HCT116 (cell line): ENCODE data around the gene SALL3. TPM values are rescaled to one million over a fixed set of nuclear protein-coding genes. Genes with fewer than 3 reads are reported as not detected.

Source experiments
- ATAC-seq: fragments of 200-7000 bp; cut with Tn5 transposase; 2 replicates; pipeline ENCODE4 v1.9.1; 2020; ENCODE audit warnings: mild to moderate bottlenecking, moderate library complexity
- BruUV-seq: library from RNA; stranded (reverse); fragments of 400-500 nt; replicated peaks from 2 replicates; lab custom pipeline; 2021; lab: Mats Ljungman, UMichigan
- CTCF ChIA-PET: fragments of 300-600 bp; sonication (Branson Sonifier 250); formaldehyde crosslinking; loops from one replicate; lab custom pipeline; 2021; ENCODE audit warnings: antibody characterized with exemption; lab: Charles Lee
- POLR2A ChIA-PET: fragments of 300-600, 350-600 bp; sonication (Branson Sonifier 250); formaldehyde crosslinking; loops from one replicate; lab custom pipeline; 2021; ENCODE audit warnings: antibody characterized with exemption; lab: Charles Lee
- RAD21 ChIA-PET, 2 experiments: fragments of 300-600 bp; sonication (Branson Sonifier 250); formaldehyde crosslinking; loops; one replicate each; lab custom pipeline; 2023; ENCODE audit warnings: low total read pairs in 2 of 2; ENCODE audit not compliant: uncharacterized antibody in 2 of 2, unreplicated experiment in 2 of 2, low non-redundant PET in 1 of 2; lab: Charles Lee
- DNase-seq: peaks from one replicate; pipeline ENCODE4 v3.0.0-alpha.2; 2010; ENCODE audit warnings: low read depth, low spot score
- H2AFZ ChIP-seq: fragments of 200-600 bp; shearing (Covaris generic), sonication (generic); 2 replicates; pipeline ENCODE4 v1.6.1; 2017; ENCODE audit warnings: low read depth, mixed run types, mixed read lengths, antibody characterized with exemption, low read length; ENCODE audit not compliant: poor library complexity, severe bottlenecking
- H3K27ac ChIP-seq: 2 replicates; pipeline ENCODE4 v1.5.1; 2012; ENCODE audit warnings: low read depth, low read length
- H3K27me3 ChIP-seq: fragments of 200-600 bp; sonication (generic); 2 replicates; pipeline ENCODE4 v1.6.1; 2016; ENCODE audit warnings: mixed run types, low read length, mixed read lengths; ENCODE audit not compliant: insufficient read depth
- H3K36me3 ChIP-seq, 2 experiments: fragments of 200-500 bp in 1 of 2; fragments of 200-600 bp in 1 of 2; sonication (Bioruptor generic) in 1 of 2; sonication (generic) in 1 of 2; 2 replicates each; pipeline versions ENCODE4 v1.5.1 to v1.6.1; 2014 to 2016; ENCODE audit warnings: low read length in 2 of 2, inconsistent platforms in 1 of 2, mixed read lengths in 1 of 2, mixed run types in 1 of 2; ENCODE audit not compliant: insufficient read depth in 2 of 2, control insufficient read depth in 1 of 2
- H3K4me1 ChIP-seq, 2 experiments: fragments of 200-600 bp in 1 of 2; sonication (generic) in 1 of 2; 2 replicates each; pipeline versions ENCODE4 v1.5.1 to v1.6.1; 2012 to 2017; ENCODE audit warnings: low read length in 2 of 2, inconsistent platforms in 1 of 2, mild to moderate bottlenecking in 1 of 2, mixed read lengths in 1 of 2, mixed run types in 1 of 2, moderate library complexity in 1 of 2; ENCODE audit not compliant: insufficient read depth in 2 of 2, control insufficient read depth in 1 of 2
- H3K4me2 ChIP-seq: fragments of 200-600 bp; sonication (generic); 2 replicates; pipeline ENCODE4 v1.6.1; 2017; ENCODE audit warnings: mixed run types, low read length, mixed read lengths
- H3K4me3 ChIP-seq, 2 experiments: fragments of 200-600 bp in 1 of 2; sonication (generic) in 1 of 2; replicated peaks in 1 of 2; 2 replicates each; pipeline ENCODE4 v1.5.1; 2011 to 2016; ENCODE audit warnings: low read length in 2 of 2, control low read depth in 1 of 2, low read depth in 1 of 2, mild to moderate bottlenecking in 1 of 2, mixed read lengths in 1 of 2, mixed run types in 1 of 2
- H3K79me2 ChIP-seq: fragments of 200-600 bp; sonication (generic); 2 replicates; pipeline ENCODE4 v1.6.1; 2017; ENCODE audit warnings: mild to moderate bottlenecking, mixed run types, low read length, moderate library complexity, mixed read lengths; ENCODE audit not compliant: insufficient read depth
- H3K9ac ChIP-seq: fragments of 200-600 bp; sonication (generic); 2 replicates; pipeline ENCODE4 v1.6.1; 2016; ENCODE audit warnings: low read length, mixed read lengths
- H3K9me2 ChIP-seq: fragments of 200-600 bp; sonication (generic), shearing (Covaris generic); 2 replicates; pipeline ENCODE4 v1.6.1; 2017; ENCODE audit warnings: mixed run types, mild to moderate bottlenecking, moderate library complexity; ENCODE audit not compliant: insufficient read depth
- H3K9me3 ChIP-seq, 2 experiments: fragments of 200-500 bp in 1 of 2; fragments of 200-600 bp in 1 of 2; sonication (Bioruptor generic) in 1 of 2; sonication (generic) in 1 of 2; 2 replicates each; pipeline ENCODE4 v1.6.1; 2014 to 2017; ENCODE audit warnings: low read length in 2 of 2, mixed read lengths in 2 of 2, inconsistent platforms in 1 of 2, low read depth in 1 of 2, mild to moderate bottlenecking in 1 of 2, mixed run types in 1 of 2, moderate library complexity in 1 of 2; ENCODE audit not compliant: control insufficient read depth in 1 of 2, insufficient read depth in 1 of 2
- H4K20me1 ChIP-seq: fragments of 200-600 bp; sonication (generic), shearing (Covaris generic); 2 replicates; pipeline ENCODE4 v1.6.1; 2017; ENCODE audit warnings: mixed run types, mild to moderate bottlenecking, moderate library complexity; ENCODE audit not compliant: insufficient read depth
- JUND ChIP-seq: IDR thresholded peaks from 2 replicates; pipeline ENCODE4 v1.6.1; 2012
- MAX ChIP-seq: IDR thresholded peaks from 2 replicates; pipeline ENCODE4 v1.6.1; 2012
- intact Hi-C: fragments of 100-400 bp; cut with micrococcal nuclease; formaldehyde crosslinking; loops from 2 replicates; pipeline ENCODE4 v1.10.0; 2022
- total RNA-seq: library from RNA; stranded (reverse); gene quantifications from one replicate; pipeline ENCODE4 v1.2.1, GENCODE V29; 2021; ENCODE audit not compliant: unreplicated experiment

SALL3 gene
- total RNA-seq, 1 experiment from 2014 or later = not detected

- TF ChIP-seq MAX (no peak), JUND (no peak)
- no TSS peak for BruUV-seq
- Histone ChIP-seq H3K36me3 (no peaks in the 10 kb centered on the region), H3K9me3 (no peaks in the 10 kb centered on the region), H3K4me3 (no peak overlapping the region), H4K20me1 (no peaks in the 10 kb centered on the region), H3K79me2 (no peaks in the 10 kb centered on the region), H3K9me2 (no peaks in the 10 kb centered on the region), H2AFZ (no peak overlapping the region), H3K4me2 (no peak overlapping the region), H3K9ac (no peak overlapping the region), H3K27me3 (no peaks in the 10 kb centered on the region; the same call in 1 of the 2 replicates), H3K4me1 (peaks cover 0 to 6% of the 10 kb centered on the region in 2 experiments; a peak in 3 of 4 replicates), H3K27ac (no peak overlapping the region)
- CTCF ChIA-PET = no interaction called here
- DNase-seq = no peak
- ATAC-seq = no peak
- RAD21 ChIA-PET = no interaction called here
- intact Hi-C loops = no loop called here
- POLR2A ChIA-PET = no interaction called here
Observed at GRCh38 chr18:79049506-79049905, 69.9 kb downstream of the SALL3 start.

Other genes starting within 250 kb of the SALL3 start
- 17.8 TPM for gene ATP9B, start 89.6 kb downstream of the SALL3 start, total RNA-seq